HG02759 (cell line): ENCODE data around the gene FAM13A.
"Not testable (repeated sequence)": the region's sequence is repeated elsewhere in the genome, so short reads cannot be mapped to it uniquely, and the experiment has no call there.

ENCODE experiments used
- ATAC-seq: cut with Tn5 transposase; IDR thresholded peaks from one replicate; pipeline ENCODE4 v1.9.1; 2021; ENCODE audit warnings: mild to moderate bottlenecking, moderate library complexity; ENCODE audit not compliant: unreplicated experiment

The FAM13A gene

GRCh38 chr4:88908521-88908920 lies 148.5 kb downstream of the FAM13A start:
- ATAC-seq = no peak

DNA sequence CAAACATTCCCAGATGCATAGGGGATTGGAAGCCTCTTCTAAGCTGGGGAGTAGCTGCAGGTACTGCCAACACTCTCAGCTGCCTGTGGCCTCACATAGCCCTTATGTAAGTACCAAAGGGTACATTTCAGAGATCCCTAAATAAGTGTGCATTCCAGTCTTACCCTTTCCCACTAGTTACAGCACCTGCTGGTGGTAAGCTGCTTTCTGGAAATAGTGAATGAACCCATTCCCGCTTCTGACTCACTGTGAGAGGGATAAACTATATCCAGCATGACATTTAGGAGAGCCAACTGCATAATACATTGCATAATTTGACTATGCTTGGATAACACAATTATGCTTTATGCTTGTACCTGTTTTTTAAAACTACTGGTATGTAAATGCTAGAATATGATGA lies 149.0 kb downstream of the FAM13A start:
- no peak for ATAC-seq

DNA sequence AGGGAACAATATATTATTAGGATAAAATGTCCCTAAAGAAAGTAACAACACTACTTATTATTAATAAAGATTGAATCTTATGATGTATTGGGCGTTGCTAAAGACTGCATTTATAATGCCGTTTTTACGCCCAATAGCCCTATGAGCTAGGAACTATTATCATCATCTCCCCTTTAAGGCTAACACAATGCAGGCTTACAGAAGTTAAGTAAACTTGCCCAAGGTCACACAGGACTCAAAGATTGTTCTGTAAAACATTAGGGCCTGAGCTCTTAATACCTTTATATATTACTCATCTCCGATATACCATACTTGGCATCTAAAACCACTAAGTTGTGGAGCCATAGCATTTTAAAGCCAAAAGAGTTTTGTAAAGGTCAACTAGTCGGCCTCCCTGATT lies 149.5 kb downstream of the FAM13A start:
- no peak for ATAC-seq

DNA sequence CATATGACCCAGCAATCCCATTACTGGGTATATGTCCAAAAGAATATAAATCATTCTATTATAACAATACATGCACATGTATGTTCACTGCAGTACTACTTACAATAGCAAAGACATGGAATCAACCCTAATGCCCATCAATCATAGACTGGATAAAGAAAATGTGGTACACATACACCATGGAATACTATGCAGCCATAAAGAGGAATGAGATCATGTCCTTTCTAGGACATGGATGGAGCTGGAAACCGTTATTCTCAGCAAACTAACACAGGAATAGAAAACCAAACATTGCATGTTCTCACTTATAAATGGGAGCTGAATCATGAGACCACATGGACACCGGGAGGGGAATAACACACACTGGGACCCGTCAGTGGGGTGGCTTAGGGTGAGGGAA lies 152.7 kb downstream of the FAM13A start:
- ATAC-seq = not testable (repeated sequence)

- no peak for ATAC-seq
Observed at GRCh38 chr4:88900432-88900831, 156.6 kb downstream of the FAM13A start.

- ATAC-seq = no peak
Observed at GRCh38 chr4:88897752-88898151, 159.2 kb downstream of the FAM13A start.

DNA sequence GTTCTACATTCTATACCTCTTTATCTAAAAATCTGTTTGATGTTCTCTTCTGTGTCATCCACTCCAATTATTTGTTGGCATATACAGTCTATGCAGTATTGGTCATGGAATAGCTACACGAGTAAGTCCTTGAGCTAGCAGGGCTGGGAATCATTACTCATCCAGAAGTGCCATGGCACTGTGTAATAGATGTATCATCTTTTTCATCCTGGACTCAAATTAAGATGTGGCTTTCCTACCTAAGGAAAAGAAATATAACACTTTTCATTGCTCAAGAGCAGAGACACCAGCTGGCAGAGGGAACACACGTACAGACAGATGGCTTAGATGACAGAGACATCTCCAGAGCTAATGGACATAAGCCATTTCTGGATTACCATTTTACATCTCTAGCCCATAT lies 159.8 kb downstream of the FAM13A start:
- no peak for ATAC-seq

GRCh38 chr4:88893961-88894360 lies 163.0 kb downstream of the FAM13A start:
- no peak for ATAC-seq

DNA sequence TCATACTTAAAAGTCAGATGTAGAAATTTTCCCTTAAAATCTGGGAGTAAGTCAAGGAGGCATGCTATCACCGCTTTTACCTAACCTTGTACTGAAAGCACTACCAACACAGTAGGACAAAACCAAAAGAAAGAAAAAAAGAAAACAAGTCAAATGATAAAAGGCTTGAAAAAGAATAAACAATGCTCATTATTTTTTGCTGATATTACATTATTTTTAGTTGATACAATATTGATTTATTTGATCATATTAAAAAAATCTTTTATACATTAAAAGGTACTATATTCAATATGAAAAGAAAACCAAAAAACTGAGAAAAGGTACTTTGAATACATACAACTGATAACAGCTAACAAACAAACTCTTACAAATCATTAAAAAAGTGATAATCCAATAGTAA lies 164.3 kb downstream of the FAM13A start:
- ATAC-seq = no peak

DNA sequence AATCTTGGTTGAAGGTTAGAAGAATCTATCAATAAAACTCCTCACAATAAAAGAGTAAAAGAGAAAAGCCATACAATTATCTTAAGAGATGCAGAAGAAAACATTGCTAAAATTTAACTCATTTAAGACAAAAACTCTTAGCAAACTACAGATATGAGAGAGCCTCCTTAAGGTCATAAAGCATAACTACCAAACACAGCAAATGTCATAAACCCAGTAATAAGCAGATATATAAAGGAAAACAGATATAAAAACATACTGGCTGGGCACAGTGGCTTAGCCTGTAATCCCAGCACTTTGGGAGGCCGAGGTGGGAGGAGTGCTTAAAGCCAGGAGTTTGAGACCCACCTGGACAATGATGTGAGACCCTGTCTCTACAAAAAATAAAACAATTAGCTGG lies 165.3 kb downstream of the FAM13A start:
- no peak for ATAC-seq

- ATAC-seq = not testable (repeated sequence)
Observed at GRCh38 chr4:88887409-88887808, 169.6 kb downstream of the FAM13A start.

- ATAC-seq = no peak
Observed at GRCh38 chr4:88881227-88881569, 175.8 kb downstream of the FAM13A start.

- ATAC-seq = no peak
Observed at GRCh38 chr4:88880501-88881226, 176.3 kb downstream of the FAM13A start.

GRCh38 chr4:88879991-88880390 lies 177.0 kb downstream of the FAM13A start:
- ATAC-seq = no peak

DNA sequence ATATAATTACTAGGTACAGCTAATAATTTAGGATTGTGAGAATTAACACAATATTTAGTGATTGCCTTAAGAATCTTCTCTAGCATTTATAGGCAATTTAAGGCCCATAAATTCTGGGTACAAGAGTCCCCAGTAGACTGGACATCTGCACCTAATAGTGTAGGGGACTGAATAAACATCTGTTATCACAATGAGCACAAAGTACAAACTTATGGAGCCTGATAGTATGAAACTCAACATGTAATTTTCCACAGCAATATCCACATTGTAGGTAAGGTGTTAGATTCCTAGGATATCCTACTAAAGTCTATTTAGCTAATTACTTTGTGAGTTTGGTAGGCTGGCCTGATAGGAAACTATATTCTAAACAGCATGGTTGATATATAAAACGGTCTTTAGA lies 178.3 kb downstream of the FAM13A start:
- no peak for ATAC-seq

GRCh38 chr4:88870428-88870827 lies 186.6 kb downstream of the FAM13A start:
- ATAC-seq = no peak

DNA sequence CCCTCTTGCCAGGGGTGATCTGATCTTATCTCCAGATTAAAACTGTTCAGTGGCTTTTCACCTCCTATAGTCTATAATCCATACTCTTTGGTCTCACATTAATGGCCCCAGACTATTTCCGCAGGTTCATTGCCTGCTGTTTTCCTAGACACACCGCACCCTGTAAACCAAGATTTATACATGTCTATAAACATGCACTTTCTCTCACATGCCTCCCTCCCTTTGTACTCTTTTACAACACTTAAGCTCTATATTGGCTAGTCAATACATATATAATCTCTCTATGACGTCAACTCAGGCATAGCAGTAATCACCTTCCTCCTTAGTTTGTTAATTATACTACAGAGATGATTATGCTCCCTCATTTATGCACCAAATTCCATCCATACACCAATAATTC lies 188.5 kb downstream of the FAM13A start:
- ATAC-seq = no peak

DNA sequence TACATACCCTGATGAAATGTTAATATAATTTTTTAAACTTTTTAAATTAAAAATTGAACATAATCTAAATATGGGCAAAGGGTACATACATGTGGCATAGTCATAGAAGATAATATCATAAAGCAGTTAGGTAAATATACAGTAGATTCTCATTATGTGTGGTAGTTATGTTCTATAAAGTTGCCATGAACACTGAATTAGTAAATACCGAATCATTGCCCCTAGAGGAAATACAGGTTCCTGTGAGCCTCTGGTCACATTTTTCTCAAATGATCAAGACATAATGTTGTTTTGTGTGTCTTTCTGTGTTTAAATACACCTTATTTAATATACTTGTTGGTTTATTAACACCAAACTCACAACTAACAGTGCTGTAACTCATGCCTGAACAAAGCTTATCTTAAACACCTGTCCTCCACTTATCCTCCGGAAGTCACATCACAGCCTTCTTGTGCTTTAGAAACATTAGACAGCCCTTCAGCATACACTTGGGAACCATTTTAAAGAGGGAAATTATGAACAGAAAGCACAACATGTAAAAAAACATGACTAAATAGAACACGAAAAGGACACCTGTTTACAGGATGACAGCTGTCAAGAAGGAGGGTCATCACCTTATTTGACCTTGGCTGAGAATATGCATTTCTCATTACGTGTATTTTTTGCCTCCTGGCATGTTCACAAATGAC lies 190.0 kb downstream of the FAM13A start:
- ATAC-seq = no peak

DNA sequence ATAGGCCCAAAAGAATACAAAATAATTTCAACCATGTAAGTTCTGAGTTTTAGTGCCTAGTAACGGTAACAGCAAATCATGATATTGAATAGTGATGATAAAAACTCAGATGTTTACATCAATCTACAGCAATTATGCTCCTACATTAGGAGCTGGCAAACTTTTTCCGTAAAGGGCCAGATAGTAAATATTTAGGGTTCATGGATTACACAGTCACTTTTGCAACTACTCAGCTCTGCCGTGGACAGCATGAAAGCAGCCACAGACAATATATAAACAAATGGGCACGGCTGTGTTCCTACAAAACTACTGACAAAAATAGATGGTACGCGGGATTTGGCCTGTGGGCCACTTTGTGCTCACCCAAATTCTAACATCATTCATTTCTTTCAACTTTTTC lies 191.5 kb downstream of the FAM13A start:
- ATAC-seq = no peak

GRCh38 chr4:88865046-88865445 lies 191.9 kb downstream of the FAM13A start:
- ATAC-seq = no peak

DNA sequence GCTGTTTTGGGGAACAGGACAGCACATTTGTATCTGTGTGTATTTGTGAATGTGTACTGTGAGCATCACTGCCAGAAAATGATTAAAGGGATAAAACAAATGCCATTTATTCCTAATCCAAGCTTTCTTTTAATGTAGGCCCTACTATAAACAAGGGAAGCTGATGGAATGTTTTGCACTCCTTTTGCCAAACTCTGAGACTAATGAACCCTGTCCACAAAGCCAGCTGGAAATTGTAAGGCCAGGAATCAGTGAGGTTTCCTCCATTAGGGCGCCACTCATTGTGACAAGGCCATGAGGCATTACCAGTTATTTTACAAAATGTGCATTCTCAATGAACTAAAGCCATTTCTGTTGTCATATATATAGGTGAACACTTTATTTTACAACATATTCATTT lies 196.4 kb downstream of the FAM13A start:
- ATAC-seq = no peak

DNA sequence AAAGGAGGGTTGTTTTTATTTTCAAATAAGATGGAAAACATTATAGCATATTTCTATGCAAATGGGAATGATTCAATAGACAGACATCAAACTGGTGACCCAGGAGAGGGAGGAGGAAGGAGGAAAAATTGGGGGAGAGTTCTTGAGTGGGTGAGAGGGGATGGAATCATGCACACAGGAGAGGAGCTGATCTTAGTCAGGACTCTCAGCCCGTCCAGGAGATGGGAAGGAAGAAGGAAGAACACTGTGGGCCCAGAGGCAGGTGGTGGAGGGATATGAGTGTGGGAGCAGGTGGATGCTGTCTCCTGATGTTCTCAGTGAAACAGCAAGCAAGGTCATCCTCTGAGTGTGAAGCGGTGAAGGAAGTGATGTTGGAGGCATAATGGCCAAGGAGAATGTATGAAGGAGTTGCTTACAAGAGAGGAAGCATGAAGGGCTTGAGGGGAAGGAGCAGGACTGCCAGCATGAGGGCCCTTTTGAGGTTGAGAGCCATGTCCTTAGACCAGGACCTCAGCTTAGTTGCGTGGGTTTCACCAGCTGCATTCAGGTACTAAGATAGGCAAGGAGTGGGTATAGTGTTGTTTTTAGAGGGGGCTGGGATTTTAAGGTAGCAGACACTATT lies 197.7 kb downstream of the FAM13A start:
- ATAC-seq = peak; percentile 27
